Posterior vena cava (tissue), 2 donors: ENCODE results near the gene ATG2B. TPM values are rescaled to one million over a fixed set of nuclear protein-coding genes. Genes with fewer than 3 reads are reported as not detected.

Experiments
- DNase-seq: peaks from one replicate; pipeline ENCODE4 v3.0.0-alpha.2; 2020; ENCODE audit warnings: low spot score
- intact Hi-C, 2 donors: fragments of 100-400 bp; cut with DNase I; formaldehyde crosslinking; loops; one replicate each; pipeline versions ENCODE4 v1.14.1 to v1.14.2; 2022 to 2023
- total RNA-seq, 2 donors: library from RNA; stranded (reverse); fragmentation: NEBNext Ultra II Directional; extraction: Animal tissue kit (Norgen Biotek cat#: 25700); gene quantifications; one replicate each; pipeline ENCODE4 v1.2.1, GENCODE V29; 2021
- donor health status: DM: yes; HTN: yes; CAD: no.
- donor health status: DM: yes; HTN: yes; CAD: no.

The ATG2B gene
- total RNA-seq, 2 donors from 2014 or later, result 20.6 to 22.6 TPM

- DNase-seq, result peak; percentile 24
- intact Hi-C loops, result no loop called here
These were observed 121.0 kb downstream of the ATG2B start for GRCh38 chr14:96242126-96242525.

GRCh38 chr14:96240641-96241040 lies 122.5 kb downstream of the ATG2B start:
- intact Hi-C loops, result no loop called here

GRCh38 chr14:96239711-96240141 lies 123.4 kb downstream of the ATG2B start:
- DNase-seq, result peak; percentile 8
- intact Hi-C loops, result no loop called here

More at GRCh38 chr14:96240641-96241040, 122.5 kb downstream of the ATG2B start:
- DNase-seq, result peak; percentile 70

- peak; percentile 50 for DNase-seq
- intact Hi-C loops, result no loop called here
These were observed 124.4 kb downstream of the ATG2B start for GRCh38 chr14:96238676-96239265.

DNA sequence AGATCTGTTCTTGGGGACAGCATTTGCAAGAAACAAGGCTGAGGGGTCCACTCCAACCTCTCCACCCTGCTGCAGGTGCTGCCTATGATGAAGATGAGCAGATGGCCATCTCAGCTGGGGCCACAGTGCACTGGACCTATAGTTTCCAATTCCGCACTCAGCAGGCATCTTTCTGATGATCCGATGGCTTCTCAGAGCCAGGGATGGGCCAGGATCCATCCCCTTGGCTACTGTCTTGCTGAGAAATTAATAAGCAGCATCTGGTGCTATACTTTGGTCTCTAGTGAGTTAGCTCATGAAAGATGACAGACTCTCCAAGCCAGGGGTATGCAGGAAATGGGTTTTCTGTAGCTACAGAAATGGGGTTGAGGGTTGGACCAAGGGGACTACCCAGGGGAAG lies 125.5 kb downstream of the ATG2B start:
- intact Hi-C loops, result no loop called here
- peak; percentile 23 for DNase-seq

DNA sequence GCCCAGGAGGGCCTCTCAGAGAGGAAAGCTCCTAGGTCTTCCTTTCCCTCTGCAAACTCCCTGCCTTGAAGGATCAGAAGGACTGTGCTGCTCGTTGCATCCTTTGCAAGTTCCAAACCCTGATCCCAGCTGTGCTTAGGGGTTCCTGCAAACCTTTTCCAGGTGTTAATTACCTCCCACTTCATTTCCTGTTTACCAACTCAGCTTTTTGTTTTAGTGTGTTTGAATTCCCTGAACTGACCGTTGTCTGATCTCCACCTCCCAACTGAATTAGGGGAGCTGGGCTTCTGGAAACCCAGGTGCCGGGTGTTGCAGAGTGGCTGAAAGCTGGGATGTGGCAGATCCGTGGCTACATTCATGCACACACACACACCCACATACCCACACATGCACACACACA lies 127.7 kb downstream of the ATG2B start:
- intact Hi-C loops, result no loop called here
- peak; percentile 22 for DNase-seq

DNA sequence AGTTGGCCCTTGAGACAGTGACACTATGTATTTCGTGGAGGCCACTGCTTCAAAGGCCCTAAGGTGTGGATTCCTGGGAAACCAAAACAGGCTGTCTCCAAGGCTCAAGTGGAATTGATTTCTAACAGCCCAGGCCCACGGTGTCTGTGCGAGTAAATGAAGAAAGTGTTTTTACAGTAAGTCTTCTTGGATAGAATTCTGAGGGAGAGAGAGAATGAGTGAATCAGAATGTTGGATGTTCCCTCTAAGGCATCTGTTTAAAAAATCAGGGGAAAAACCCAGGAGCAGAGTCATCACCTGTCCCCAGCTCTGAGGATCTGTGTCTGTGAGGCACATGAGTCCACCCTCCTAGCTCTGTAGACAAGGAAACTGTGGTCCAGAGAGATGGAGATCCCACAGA lies 129.5 kb downstream of the ATG2B start:
- intact Hi-C loops, result no loop called here
- DNase-seq, result peak; percentile 48

GRCh38 chr14:96232506-96232905 lies 130.6 kb downstream of the ATG2B start:
- intact Hi-C loops, result no loop called here
- DNase-seq, result peak; percentile 1

- DNase-seq, result no peak
- intact Hi-C loops, result no loop called here
These were observed 131.5 kb downstream of the ATG2B start for GRCh38 chr14:96231526-96232130.

DNA sequence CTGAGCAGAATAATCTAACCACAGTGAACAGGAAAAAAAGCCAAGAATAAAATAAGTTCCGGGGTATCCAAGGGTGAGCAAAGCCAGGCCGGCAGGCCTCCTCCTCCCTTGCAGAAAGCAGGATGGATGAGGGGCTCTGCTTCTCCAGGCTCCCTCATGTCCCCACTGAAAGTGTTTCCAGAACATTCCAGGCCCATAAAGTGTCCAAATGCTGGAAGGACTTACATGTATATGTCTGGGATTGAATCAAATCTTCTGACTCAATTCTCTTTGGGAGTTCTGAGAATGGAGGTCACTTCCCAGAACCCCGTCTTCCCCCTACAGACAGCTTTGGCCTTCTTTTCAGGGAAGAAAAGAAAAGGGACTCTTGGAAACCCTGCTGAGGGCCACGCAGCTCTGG lies 132.1 kb downstream of the ATG2B start:
- intact Hi-C loops, result no loop called here
- no peak for DNase-seq

DNA sequence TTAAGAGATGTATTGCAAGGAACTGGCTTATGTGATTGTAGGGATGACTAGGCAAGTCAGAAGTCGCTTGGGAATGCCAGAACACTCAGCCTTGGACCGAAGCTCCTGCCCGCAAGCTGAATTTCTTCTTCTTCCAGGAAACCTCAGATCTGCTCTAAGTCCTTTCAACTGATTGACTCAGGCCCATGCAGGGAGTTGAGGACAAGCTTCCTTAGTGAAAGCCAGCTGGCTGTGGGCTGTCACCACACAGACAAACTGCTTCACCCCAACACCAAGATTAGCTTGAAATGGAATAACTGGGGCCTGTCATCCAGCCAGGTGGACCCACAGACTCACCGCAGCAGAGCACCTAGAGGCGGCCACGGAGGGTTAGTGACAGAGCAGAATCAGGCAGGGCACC lies 133.8 kb downstream of the ATG2B start:
- DNase-seq, result no peak
- intact Hi-C loops, result no loop called here

Other genes starting within 250 kb of the ATG2B start
- gene BDKRB2, start 158.5 kb downstream of the ATG2B start, total RNA-seq, result 10 to 100 TPM in 1 of 2 donors, 1 to 10 TPM in 1; 4.6 to 10.3 TPM
- gene BDKRB1, start 107.1 kb downstream of the ATG2B start, total RNA-seq, result under 1 TPM; 0.24 to 0.56 TPM
- gene GSKIP, start 185 bp upstream of the ATG2B start, total RNA-seq, result 10 to 100 TPM; 15.5 to 19.7 TPM
- under 1 TPM; 0.28 to 0.29 TPM for gene AK7, start 28.8 kb upstream of the ATG2B start, total RNA-seq
- gene PAPOLA, start 139.0 kb upstream of the ATG2B start, total RNA-seq, result 100 to 1,000 TPM; 127 to 153 TPM